Thoracic aorta (tissue), 2 donors: ENCODE results near the gene SLC16A5. TPM values are rescaled to one million over a fixed set of nuclear protein-coding genes. Genes with fewer than 3 reads are reported as not detected.

ENCODE experiments used
- ATAC-seq: fragments of 150-250 bp; one replicate; pipeline ENCODE4 v1.8.0; 2017; ENCODE audit warnings: low read depth; ENCODE audit not compliant: insufficient number of reproducible peaks, low FRiP score
- DNase-seq: peaks from one replicate; pipeline ENCODE4 v3.0.0-alpha.2; 2020; ENCODE audit warnings: low spot score
- H3K27ac ChIP-seq, 2 donors: fragments of 200-600 bp; sonication (generic); 1 replicate in 1 of 2; 2 replicates in 1 of 2; pipeline ENCODE4 v1.5.1; 2016; ENCODE audit warnings: mild to moderate bottlenecking in 2 of 2, moderate library complexity in 2 of 2
- H3K27me3 ChIP-seq: fragments of 200-600 bp; sonication (generic); replicated peaks from 2 replicates; pipeline ENCODE4 v1.6.0; 2016; ENCODE audit warnings: mild to moderate bottlenecking; ENCODE audit not compliant: insufficient read depth
- H3K36me3 ChIP-seq: fragments of 200-600 bp; sonication (generic); one replicate; pipeline ENCODE4 v1.5.1; 2016
- H3K4me1 ChIP-seq, 2 donors: fragments of 200-600 bp; sonication (generic); 1 replicate in 1 of 2; 2 replicates in 1 of 2; pipeline versions ENCODE4 v1.5.1 to v1.6.0; 2016; ENCODE audit warnings: low read depth in 2 of 2, mild to moderate bottlenecking in 1 of 2; ENCODE audit not compliant: control insufficient read depth in 1 of 2
- H3K4me3 ChIP-seq: fragments of 200-600 bp; sonication (generic); 2 replicates; pipeline ENCODE4 v1.5.1; 2016; ENCODE audit warnings: mild to moderate bottlenecking
- H3K9me3 ChIP-seq: fragments of 200-600 bp; sonication (generic); 2 replicates; pipeline ENCODE4 v1.5.1; 2016
- total RNA-seq, 2 donors: library from RNA; depleted of rRNA; stranded (reverse); fragments of >200 nt; gene quantifications; one replicate each; pipeline versions ENCODE4 v1.1.0 to v1.2.3, GENCODE V29; 2016
- TF ChIP-seq, protein P1 (sequence below): fragments of 200-600 bp; sonication (generic); IDR thresholded peaks from one replicate; pipeline ENCODE4 v1.5.1; 2019; ENCODE audit warnings: antibody characterized with exemption

Gene SLC16A5
- total RNA-seq, 2 donors from 2014 or later: 9.2 to 10.0 TPM

DNA sequence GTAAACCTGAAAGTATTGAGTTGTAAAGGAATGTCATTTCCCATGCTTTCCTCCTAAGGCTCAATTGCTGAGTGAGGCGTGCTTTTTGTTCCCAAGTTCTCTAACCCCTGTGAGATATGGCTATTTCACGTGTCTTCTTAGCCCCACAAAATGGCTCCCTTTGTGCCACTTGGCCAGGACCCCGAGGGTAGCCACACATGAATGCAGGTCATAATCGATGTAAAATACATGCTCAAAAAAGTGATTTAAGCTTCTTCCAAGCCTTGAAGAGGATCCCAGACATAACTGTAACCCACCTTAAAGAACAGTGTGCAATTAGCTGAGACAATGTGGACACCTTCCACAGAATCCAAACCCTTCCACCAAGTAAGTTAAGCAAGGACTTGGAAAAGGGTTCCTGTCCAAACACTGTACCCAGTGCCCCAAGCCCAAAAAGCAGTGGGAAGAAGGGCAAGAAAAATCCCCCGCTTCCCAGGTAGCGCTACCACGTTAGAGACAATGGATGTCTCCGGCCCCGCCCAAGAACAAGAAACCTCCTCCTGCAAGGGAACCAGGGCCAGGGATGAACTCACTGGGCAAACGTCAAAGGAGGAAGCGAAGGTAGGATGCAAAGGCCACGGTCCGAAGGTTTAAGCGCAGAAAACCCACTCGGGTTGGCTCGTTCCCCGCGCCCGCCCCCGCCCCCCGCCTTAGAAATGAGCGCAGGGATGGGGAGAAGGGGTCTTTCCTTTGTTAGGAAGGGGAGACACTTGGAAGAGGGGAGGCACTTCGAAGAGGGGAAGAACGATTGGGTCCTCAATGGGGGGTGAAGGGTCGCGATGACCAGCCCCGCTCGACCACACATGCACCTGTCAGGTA, 65.4 kb downstream of the SLC16A5 start:
- DNase-seq: no peak
- H3K36me3 ChIP-seq: no peaks in the 10 kb centered on the region

DNA sequence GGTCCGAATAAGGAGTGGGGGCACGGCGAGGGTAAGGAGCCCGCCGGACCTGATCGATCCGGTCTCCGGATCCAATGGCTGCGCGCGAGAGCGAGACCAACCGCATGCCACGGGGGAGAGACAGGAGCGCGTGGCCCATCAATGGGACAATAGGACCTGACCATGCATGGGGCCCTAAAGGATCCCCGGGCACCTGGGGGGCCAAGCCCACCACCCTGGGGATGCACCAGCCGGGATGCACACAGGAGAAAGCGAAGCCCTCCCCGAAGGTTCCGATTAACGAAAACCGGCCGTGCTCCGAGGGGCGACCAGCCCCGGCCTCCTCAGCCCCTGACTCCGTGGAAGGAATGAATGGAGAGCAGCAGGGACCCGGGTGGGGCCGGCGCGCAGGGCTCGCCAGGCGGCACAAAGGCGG, 66.0 kb downstream of the SLC16A5 start:
- Histone ChIP-seq H3K9me3 (no peaks in the 10 kb centered on the region), H3K27ac (peak overlapping the region; percentile 50 to 61), H3K27me3 (no peaks in the 10 kb centered on the region), H3K4me3 (peak overlapping the region; percentile 85), H3K4me1 (peaks cover 8 to 15% of the 10 kb centered on the region in 2 donors), H3K36me3 (no peaks in the 10 kb centered on the region)
- TF ChIP-seq, protein P1, sequence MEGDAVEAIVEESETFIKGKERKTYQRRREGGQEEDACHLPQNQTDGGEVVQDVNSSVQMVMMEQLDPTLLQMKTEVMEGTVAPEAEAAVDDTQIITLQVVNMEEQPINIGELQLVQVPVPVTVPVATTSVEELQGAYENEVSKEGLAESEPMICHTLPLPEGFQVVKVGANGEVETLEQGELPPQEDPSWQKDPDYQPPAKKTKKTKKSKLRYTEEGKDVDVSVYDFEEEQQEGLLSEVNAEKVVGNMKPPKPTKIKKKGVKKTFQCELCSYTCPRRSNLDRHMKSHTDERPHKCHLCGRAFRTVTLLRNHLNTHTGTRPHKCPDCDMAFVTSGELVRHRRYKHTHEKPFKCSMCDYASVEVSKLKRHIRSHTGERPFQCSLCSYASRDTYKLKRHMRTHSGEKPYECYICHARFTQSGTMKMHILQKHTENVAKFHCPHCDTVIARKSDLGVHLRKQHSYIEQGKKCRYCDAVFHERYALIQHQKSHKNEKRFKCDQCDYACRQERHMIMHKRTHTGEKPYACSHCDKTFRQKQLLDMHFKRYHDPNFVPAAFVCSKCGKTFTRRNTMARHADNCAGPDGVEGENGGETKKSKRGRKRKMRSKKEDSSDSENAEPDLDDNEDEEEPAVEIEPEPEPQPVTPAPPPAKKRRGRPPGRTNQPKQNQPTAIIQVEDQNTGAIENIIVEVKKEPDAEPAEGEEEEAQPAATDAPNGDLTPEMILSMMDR: no peak
- ATAC-seq (peak; percentile 3), DNase-seq (no peak)

More for the DNA sequence above, 65.4 kb downstream of the SLC16A5 start:
- Histone ChIP-seq H3K27ac (no peak overlapping the region), H3K4me3 (peak overlapping the region; percentile 85), H3K9me3 (no peaks in the 10 kb centered on the region), H3K4me1 (peaks cover 8 to 15% of the 10 kb centered on the region in 2 donors), H3K27me3 (no peaks in the 10 kb centered on the region)
- TF ChIP-seq, protein P1: no peak
- no peak for ATAC-seq

DNA sequence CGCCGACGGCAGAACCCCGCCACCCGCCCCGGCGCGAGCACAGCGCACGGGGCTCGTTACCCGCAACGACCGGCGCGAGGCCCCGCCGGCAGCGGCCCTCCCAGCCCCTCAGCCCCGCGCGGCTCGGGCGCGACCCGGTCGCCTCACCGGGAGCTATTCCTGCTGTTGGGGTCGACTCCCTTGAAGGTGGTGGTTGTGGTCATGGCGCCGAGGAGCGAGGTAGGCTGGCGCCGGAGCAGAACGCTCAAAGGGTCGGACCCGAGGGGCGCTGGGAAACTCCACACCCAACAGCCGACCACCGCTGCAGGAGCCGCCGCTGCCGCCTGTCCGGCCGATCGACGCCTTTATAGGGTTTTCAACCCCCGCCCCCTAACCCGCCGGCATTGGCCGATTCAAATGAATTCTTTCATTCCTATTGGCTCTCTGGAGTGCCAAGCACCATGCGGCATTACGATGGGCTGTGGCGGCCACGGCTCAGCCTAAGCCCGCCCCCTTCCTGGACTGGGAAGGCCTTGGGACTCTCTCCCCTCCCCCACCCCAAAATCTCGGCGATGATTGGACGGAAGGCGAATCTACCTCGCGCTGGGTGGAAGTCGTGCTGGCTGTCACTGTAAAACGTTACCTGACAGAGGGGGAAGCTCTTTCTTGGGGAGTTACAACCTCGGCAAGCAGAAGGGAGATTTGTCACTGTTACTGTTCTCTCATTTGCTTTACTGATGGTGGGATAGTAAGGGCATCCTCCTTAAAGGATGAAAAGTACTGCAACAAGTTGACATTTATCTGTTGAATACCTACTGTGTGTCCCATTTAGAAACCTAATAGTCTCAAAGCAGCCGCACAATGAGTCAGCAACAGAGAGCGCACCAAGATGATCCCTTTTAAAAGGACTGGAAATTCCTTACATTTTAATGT, 66.7 kb downstream of the SLC16A5 start, which contains the start of gene JPT1:
Gene JPT1, minus strand, starts transcription at position 318 of the 912 bp plus-strand sequence. Its CDS starts 115 bp downstream, at position 203.
- ATAC-seq: peak; percentile 98
- TF ChIP-seq, protein P1: no peak
- peak; percentile 95 for DNase-seq
- peak within 1 kb of the TSS; percentile 50 to 61 for H3K27ac ChIP-seq
- no peaks in the 10 kb centered on the region for H3K9me3 ChIP-seq
- peaks cover 8 to 15% of the 10 kb centered on the region in 2 donors for H3K4me1 ChIP-seq
- H3K36me3 ChIP-seq: no peaks in the 10 kb centered on the region
- no peaks in the 10 kb centered on the region for H3K27me3 ChIP-seq
- H3K4me3 ChIP-seq: peak within 1 kb of the TSS; percentile 85

DNA sequence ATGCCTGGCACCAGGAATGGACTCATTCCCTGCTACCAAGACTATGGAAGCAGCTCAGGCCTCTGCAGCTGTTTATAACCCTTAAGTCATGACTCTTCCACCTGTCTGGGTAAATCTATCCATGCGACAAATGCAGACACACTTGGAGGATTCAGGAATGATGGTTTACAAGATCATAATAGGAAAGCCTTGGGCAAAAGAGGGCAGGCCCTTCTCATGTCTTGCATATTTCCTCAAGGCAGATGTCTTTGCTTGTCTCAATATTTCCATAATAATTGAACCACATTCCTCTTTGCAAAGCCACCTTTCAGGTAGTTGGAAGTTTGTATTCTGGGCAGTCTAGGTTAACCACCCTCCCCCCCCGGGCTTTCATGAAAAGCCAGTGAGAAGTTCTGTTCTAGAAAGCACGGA, 67.4 kb downstream of the SLC16A5 start:
- TF ChIP-seq, protein P1: no peak
- Histone ChIP-seq H3K4me1 (peaks cover 8 to 15% of the 10 kb centered on the region in 2 donors), H3K27me3 (no peaks in the 10 kb centered on the region), H3K36me3 (no peaks in the 10 kb centered on the region), H3K27ac (no peak overlapping the region), H3K9me3 (no peaks in the 10 kb centered on the region), H3K4me3 (peak overlapping the region; percentile 85)
- ATAC-seq: no peak
- no peak for DNase-seq

Other genes starting within 250 kb of the SLC16A5 start
- 1 to 10 TPM in 1 of 2 donors, under 1 TPM in 1; 0.42 to 1.4 TPM for gene GRIN2C, start 228.1 kb upstream of the SLC16A5 start, total RNA-seq
- gene FDXR, start 215.0 kb upstream of the SLC16A5 start, total RNA-seq: 1 to 10 TPM; 4.4 to 9.7 TPM
- not detected for gene FADS6, start 194.3 kb upstream of the SLC16A5 start, total RNA-seq
- gene USH1G, start 164.7 kb upstream of the SLC16A5 start, total RNA-seq: not detected
- not detected for gene OTOP2, start 163.7 kb upstream of the SLC16A5 start, total RNA-seq
- not detected for gene OTOP3, start 152.1 kb upstream of the SLC16A5 start, total RNA-seq
- 10 to 100 TPM; 14.3 to 14.8 TPM for gene HID1, start 115.2 kb upstream of the SLC16A5 start, total RNA-seq
- 10 to 100 TPM; 26.4 to 29.8 TPM for gene CDR2L, start 100.3 kb upstream of the SLC16A5 start, total RNA-seq
- gene MRPL58, start 75.3 kb upstream of the SLC16A5 start, total RNA-seq: 10 to 100 TPM; 40.3 to 82.6 TPM
- gene ATP5PD, start 41.0 kb upstream of the SLC16A5 start, total RNA-seq: 100 to 1,000 TPM; 109 to 189 TPM
- gene KCTD2, start 40.7 kb upstream of the SLC16A5 start, total RNA-seq: 10 to 100 TPM; 18.7 to 22.7 TPM
- 1 to 10 TPM; 6.1 to 7.6 TPM for gene ARMC7, start 22.0 kb downstream of the SLC16A5 start, total RNA-seq
- 10 to 100 TPM; 57.9 to 80.0 TPM for gene NT5C, start 43.8 kb downstream of the SLC16A5 start, total RNA-seq
- 10 to 100 TPM; 19.6 to 45.7 TPM for gene JPT1, start 66.6 kb downstream of the SLC16A5 start, total RNA-seq
- 10 to 100 TPM; 57.9 to 60.1 TPM for gene SUMO2, start 95.0 kb downstream of the SLC16A5 start, total RNA-seq
- gene NUP85, start 117.7 kb downstream of the SLC16A5 start, total RNA-seq: 10 to 100 TPM; 30.3 to 39.3 TPM
- 10 to 100 TPM; 33.3 to 41.9 TPM for gene GGA3, start 173.7 kb downstream of the SLC16A5 start, total RNA-seq
- 10 to 100 TPM; 29.0 to 33.2 TPM for gene MRPS7, start 173.9 kb downstream of the SLC16A5 start, total RNA-seq
- gene MIF4GD, start 183.3 kb downstream of the SLC16A5 start, total RNA-seq: 10 to 100 TPM; 32.5 to 70.1 TPM
- 10 to 100 TPM in 1 of 2 donors, 1 to 10 TPM in 1; 6.1 to 12.6 TPM for gene SLC25A19, start 201.5 kb downstream of the SLC16A5 start, total RNA-seq